Endodermal cell (in vitro differentiated cells): ENCODE data around the gene TSNAX. TPM values are rescaled to one million over a fixed set of nuclear protein-coding genes. Genes with fewer than 3 reads are reported as not detected.

Experiments
- DNase-seq: peaks from one replicate; pipeline ENCODE4 v3.0.0-alpha.2; 2017
- H3K27ac ChIP-seq: 2 replicates; pipeline ENCODE4 v1.5.1; 2013; ENCODE audit warnings: mild to moderate bottlenecking, low read depth, low read length, moderate library complexity
- H3K27me3 ChIP-seq: 2 replicates; pipeline ENCODE4 v1.6.1; 2013; ENCODE audit warnings: mild to moderate bottlenecking, low read length, moderate library complexity; ENCODE audit not compliant: insufficient read depth, control insufficient read depth, poor library complexity, severe bottlenecking
- H3K36me3 ChIP-seq: 2 replicates; pipeline ENCODE4 v1.7.0; 2013; ENCODE audit warnings: mild to moderate bottlenecking, low read length, moderate library complexity; ENCODE audit not compliant: control insufficient read depth, insufficient read depth
- H3K4me1 ChIP-seq: one replicate; pipeline ENCODE4 v1.7.0; 2013; ENCODE audit warnings: low read length; ENCODE audit not compliant: control insufficient read depth, insufficient read depth
- H3K4me3 ChIP-seq: 2 replicates; pipeline ENCODE4 v1.5.1; 2013; ENCODE audit warnings: mild to moderate bottlenecking, low read length, moderate library complexity
- H3K9ac ChIP-seq: 2 replicates; pipeline ENCODE4 v1.6.1; 2013; ENCODE audit warnings: mild to moderate bottlenecking, low read length, moderate library complexity; ENCODE audit not compliant: poor library complexity, severe bottlenecking; ENCODE audit errors: extremely low read depth
- H3K9me3 ChIP-seq: 2 replicates; pipeline ENCODE4 v1.6.1; 2013; ENCODE audit warnings: mild to moderate bottlenecking, low read length, moderate library complexity; ENCODE audit not compliant: control insufficient read depth
- H3K27ac Mint-ChIP-seq: 2 replicates; pipeline ENCODE4 v1.8.0; 2020; ENCODE audit warnings: mixed read lengths
- H3K27me3 Mint-ChIP-seq: 2 replicates; pipeline ENCODE4 v1.8.0; 2021; ENCODE audit warnings: mild to moderate bottlenecking, mixed read lengths; ENCODE audit not compliant: insufficient read depth
- H3K36me3 Mint-ChIP-seq: 2 replicates; pipeline ENCODE4 v1.8.0; 2020; ENCODE audit warnings: low read depth, mixed read lengths
- H3K4me1 Mint-ChIP-seq: 2 replicates; pipeline ENCODE4 v1.8.0; 2020; ENCODE audit warnings: mixed read lengths
- H3K4me3 Mint-ChIP-seq: 2 replicates; pipeline ENCODE4 v1.8.0; 2020; ENCODE audit warnings: mild to moderate bottlenecking, moderate library complexity, mixed read lengths
- H3K9me3 Mint-ChIP-seq: 2 replicates; pipeline ENCODE4 v1.8.0; 2020; ENCODE audit warnings: mild to moderate bottlenecking, mixed read lengths
- CTCF ChIP-seq: fragments of 200-600 bp; sonication (generic); conservative IDR thresholded peaks from 2 replicates; pipeline ENCODE4 v1.5.0; 2021; ENCODE audit warnings: antibody characterized with exemption, mild to moderate bottlenecking
- WGBS, 2 experiments: methylation state at CpG; one replicate each; pipeline versions ENCODE4 v1.1.5 to v1.1.7; 2013; ENCODE audit warnings: missing lambda C conversion rate in 2 of 2, mixed read lengths in 1 of 2; ENCODE audit not compliant: insufficient coverage in 1 of 2, insufficient read length in 1 of 2; 5-methylcytosine and 5-hydroxymethylcytosine counted together
- total RNA-seq, 2 donors: library from RNA; stranded (reverse); fragmentation: NEBNext Ultra II Directional in 1 of 2; extraction: Animal tissue kit (Norgen Biotek cat#: 25700) in 1 of 2; gene quantifications; 2 replicates in 1 of 2; 3 replicates in 1 of 2; pipeline ENCODE4 v1.2.1, GENCODE V29; 2021

The TSNAX gene
- total RNA-seq, 2 donors from 2014 or later: 38.3 to 45.6 TPM

- H3K27me3 Mint-ChIP-seq: peaks cover 40% of the 10 kb centered on the region
These were observed 82.6 kb downstream of the TSNAX start for GRCh38 chr1:231611111-231611510.

GRCh38 chr1:231611851-231612250, 83.4 kb downstream of the TSNAX start:
- Histone ChIP-seq H3K36me3 (no peaks in the 10 kb centered on the region), H3K9ac (no peak overlapping the region), H3K9me3 (no peaks in the 10 kb centered on the region), H3K4me1 (no peaks in the 10 kb centered on the region), H3K27ac (no peak overlapping the region), H3K4me3 (no peak overlapping the region), H3K27me3 (peaks cover 14% of the 10 kb centered on the region)
- no peaks in the 10 kb centered on the region for H3K36me3 Mint-ChIP-seq
- TF ChIP-seq CTCF: no peak
- no peaks in the 10 kb centered on the region for H3K9me3 Mint-ChIP-seq
- H3K27ac Mint-ChIP-seq: no peak overlapping the region
- no peaks in the 10 kb centered on the region for H3K4me1 Mint-ChIP-seq
- peaks cover 41% of the 10 kb centered on the region for H3K27me3 Mint-ChIP-seq
- WGBS, 2 experiments: 92 to 93% methylated on average over 4 to 5 of the region's 5 CpGs
- DNase-seq: no peak
- H3K4me3 Mint-ChIP-seq: no peak overlapping the region

More at GRCh38 chr1:231611111-231611510, 82.6 kb downstream of the TSNAX start:
- Histone ChIP-seq H3K4me3 (no peak overlapping the region), H3K27me3 (peaks cover 14% of the 10 kb centered on the region), H3K27ac (no peak overlapping the region), H3K9ac (no peak overlapping the region), H3K36me3 (no peaks in the 10 kb centered on the region), H3K4me1 (no peaks in the 10 kb centered on the region), H3K9me3 (no peaks in the 10 kb centered on the region)
- Mint-ChIP-seq H3K4me1 (no peaks in the 10 kb centered on the region), H3K36me3 (no peaks in the 10 kb centered on the region), H3K9me3 (no peaks in the 10 kb centered on the region), H3K4me3 (no peak overlapping the region), H3K27ac (no peak overlapping the region)
- TF ChIP-seq CTCF: no peak
- 93 to 96% methylated on average over 4 to 5 of the region's 5 CpGs for WGBS, 2 experiments
- DNase-seq: no peak

GRCh38 chr1:231612393-231613089, 84.1 kb downstream of the TSNAX start:
- no peak overlapping the region for H3K27ac Mint-ChIP-seq
- H3K4me3 Mint-ChIP-seq: no peak overlapping the region
- Histone ChIP-seq H3K9me3 (no peaks in the 10 kb centered on the region), H3K36me3 (no peaks in the 10 kb centered on the region), H3K4me1 (no peaks in the 10 kb centered on the region), H3K27me3 (peaks cover 14% of the 10 kb centered on the region), H3K9ac (no peak overlapping the region), H3K4me3 (no peak overlapping the region), H3K27ac (no peak overlapping the region)
- no peaks in the 10 kb centered on the region for H3K4me1 Mint-ChIP-seq
- no peak for TF ChIP-seq CTCF
- 91 to 93% methylated on average over 6 to 10 of the region's 10 CpGs for WGBS, 2 experiments
- H3K9me3 Mint-ChIP-seq: no peaks in the 10 kb centered on the region
- H3K27me3 Mint-ChIP-seq: peaks cover 39% of the 10 kb centered on the region
- H3K36me3 Mint-ChIP-seq: no peaks in the 10 kb centered on the region
- no peak for DNase-seq
